ENCODE data around the gene EYA2.

Gene EYA2

DNA sequence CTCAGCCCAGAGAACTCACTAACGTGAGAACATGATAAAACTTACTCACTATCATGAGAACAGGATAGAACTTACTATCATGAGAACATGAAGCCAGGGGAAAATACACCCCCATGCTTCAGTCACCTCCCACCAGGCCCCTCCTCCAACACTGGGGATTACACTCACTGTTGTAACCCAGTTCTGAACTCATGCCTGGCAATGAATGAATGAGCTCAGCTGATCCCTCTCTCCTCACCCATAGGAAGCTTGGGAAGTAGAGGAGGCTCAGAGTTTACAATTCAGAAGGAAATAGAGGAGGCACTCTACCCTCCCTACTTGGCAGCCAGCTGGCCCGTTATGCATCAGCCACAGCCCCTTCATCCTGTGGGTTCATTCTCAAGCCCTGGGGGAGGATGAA lies 102.5 kb downstream of the EYA2 start:
- Histone ChIP-seq H4K20me1 (no peaks in the 10 kb centered on the region), H3K36me3 (no peaks in the 10 kb centered on the region), H3K4me2 (no peak overlapping the region), H3K9ac (no peak overlapping the region), H3K4me3 (no peak overlapping the region), H3K4me1 (peaks cover 31% of the 10 kb centered on the region), H3K27me3 (no peaks in the 10 kb centered on the region), H3K27ac (no peak overlapping the region), H3K9me3 (no peaks in the 10 kb centered on the region)
- TF ChIP-seq Cebpa-rat (IDR thresholded peaks at IDR 0.05), result no peak

DNA sequence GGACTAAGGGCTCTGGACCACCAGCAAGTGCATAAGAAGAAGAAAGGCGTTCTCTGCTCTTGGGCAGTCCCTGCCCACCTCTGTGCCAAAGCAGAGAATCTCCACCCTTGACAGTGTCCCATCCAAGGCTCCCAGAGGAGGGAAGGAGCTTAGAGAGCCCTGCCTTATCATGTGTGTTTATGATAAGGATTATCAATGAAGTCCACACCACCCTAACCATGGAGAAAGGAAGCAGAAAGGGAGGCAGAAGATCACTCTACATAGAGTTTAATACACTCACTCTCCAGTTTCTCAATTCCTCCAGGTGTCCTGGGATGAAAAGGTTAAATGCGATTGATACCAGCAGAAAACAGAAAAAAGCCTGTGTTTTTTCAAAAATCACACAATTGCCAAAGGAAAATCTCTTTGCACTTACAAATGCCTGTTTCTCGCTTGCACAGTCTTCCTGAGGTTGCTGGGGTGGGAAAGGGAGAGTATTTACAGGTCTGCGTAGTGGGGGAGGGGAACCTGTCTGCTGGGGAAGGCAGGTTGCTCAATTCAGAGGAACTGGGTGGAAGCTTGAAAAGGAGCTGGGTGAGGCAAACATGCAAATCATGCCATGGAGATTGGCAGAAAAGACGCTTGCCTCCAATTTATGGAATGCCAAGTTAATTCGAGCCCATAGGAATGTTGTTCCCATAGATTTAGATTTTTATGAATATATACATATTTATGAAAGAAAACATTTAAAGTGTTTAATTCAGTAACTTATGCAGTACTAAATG lies 104.0 kb downstream of the EYA2 start:
- H4K20me1 ChIP-seq, result no peaks in the 10 kb centered on the region
- no peaks in the 10 kb centered on the region for H3K36me3 ChIP-seq
- TF ChIP-seq Cebpa-rat (IDR thresholded peaks at IDR 0.05), result no peak
- H3K27me3 ChIP-seq, result no peaks in the 10 kb centered on the region
- H3K4me3 ChIP-seq, result no peak overlapping the region
- no peak overlapping the region for H3K9ac ChIP-seq
- H3K4me1 ChIP-seq, result peaks cover 31% of the 10 kb centered on the region
- H3K9me3 ChIP-seq, result no peaks in the 10 kb centered on the region
- no peak overlapping the region for H3K27ac ChIP-seq
- H3K4me2 ChIP-seq, result no peak overlapping the region

DNA sequence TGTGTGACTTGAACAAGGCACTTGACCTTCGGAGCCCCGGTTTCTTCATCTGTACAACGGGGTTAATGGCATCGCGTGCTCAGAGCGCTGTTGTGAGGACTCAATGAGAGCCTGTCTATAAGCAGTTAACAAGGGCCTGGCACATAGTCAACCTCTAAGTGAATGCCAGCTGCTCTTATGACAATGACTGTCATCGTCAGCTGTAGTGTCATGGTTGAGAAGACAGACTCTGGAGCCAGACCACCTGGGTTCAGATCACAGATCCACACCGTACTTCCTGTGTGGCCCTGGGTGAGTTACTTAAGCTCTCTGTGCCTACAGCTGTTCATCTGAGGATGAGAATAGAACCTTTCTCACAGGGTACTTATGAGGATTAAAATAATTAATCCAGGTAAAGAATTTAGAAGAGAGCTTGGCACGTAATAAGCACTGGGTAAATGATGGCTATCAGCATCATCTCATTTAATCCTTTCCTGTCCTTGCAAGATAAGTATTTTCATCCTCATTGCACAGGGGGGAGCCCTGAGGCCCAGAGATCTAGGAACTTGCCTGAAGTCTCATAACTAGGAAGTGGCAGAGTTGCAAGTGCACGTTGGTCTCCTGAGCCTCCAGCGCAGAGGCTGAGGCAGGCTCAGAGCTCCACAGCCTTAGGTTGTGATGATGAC lies 105.3 kb downstream of the EYA2 start:
- no peak for TF ChIP-seq Cebpa-rat (IDR thresholded peaks at IDR 0.05)
- no peaks in the 10 kb centered on the region for H3K36me3 ChIP-seq
- H3K4me1 ChIP-seq, result peaks cover 23% of the 10 kb centered on the region
- H3K27me3 ChIP-seq, result no peaks in the 10 kb centered on the region
- H3K27ac ChIP-seq, result no peak overlapping the region
- no peaks in the 10 kb centered on the region for H3K9me3 ChIP-seq
- peak overlapping the region; percentile 2; the same call in 1 of the 2 replicates for H3K4me2 ChIP-seq
- no peak overlapping the region for H3K4me3 ChIP-seq
- no peak overlapping the region for H3K9ac ChIP-seq
- H4K20me1 ChIP-seq, result no peaks in the 10 kb centered on the region

DNA sequence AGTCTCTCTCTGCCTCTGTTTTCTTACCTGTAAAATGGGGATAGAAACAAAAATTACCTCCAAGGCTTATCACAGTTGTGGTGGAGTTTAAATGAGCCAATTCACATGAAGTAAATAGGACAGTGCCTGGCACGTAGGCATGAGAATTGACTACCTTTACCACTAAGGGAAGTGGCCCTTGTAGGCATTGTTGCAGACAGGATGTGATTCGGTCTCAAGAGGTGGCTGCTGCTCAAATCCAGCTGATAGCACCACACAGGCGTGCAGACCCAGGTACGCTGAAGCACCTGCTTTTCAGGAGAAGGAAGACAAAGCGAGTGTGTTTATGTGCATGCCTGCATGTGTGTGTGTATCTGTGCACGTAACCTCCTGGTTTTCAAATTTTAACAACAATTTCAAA lies 108.6 kb downstream of the EYA2 start:
- Histone ChIP-seq H3K4me3 (no peak overlapping the region), H3K36me3 (no peaks in the 10 kb centered on the region), H3K9me3 (no peaks in the 10 kb centered on the region), H3K27me3 (no peaks in the 10 kb centered on the region), H4K20me1 (no peaks in the 10 kb centered on the region), H3K27ac (no peak overlapping the region), H3K4me2 (no peak overlapping the region), H3K9ac (no peak overlapping the region), H3K4me1 (peaks cover 13% of the 10 kb centered on the region)
- no peak for TF ChIP-seq Cebpa-rat (IDR thresholded peaks at IDR 0.05)

DNA sequence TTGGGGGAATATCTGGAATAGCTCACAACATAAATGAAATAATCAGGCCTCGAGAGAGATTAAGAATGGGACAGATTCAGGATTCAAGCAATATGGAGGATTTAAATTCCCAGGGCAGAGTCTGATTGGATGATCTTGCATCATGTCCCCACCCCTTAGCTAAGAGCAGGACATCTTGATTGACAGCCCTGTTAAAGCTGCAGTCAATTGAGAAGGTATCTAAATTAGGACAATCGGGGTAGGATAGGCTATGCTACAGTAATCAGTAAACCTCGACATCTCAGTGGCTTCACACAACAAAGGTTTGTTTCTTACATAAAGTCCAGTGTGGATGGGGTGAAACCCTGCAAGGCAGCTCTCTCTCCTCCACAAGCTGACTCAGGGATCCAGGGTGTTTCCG lies 109.5 kb downstream of the EYA2 start:
- TF ChIP-seq Cebpa-rat (IDR thresholded peaks at IDR 0.05), result no peak
- Histone ChIP-seq H3K27ac (no peak overlapping the region), H3K4me1 (peaks cover 13% of the 10 kb centered on the region), H3K4me2 (no peak overlapping the region), H4K20me1 (no peaks in the 10 kb centered on the region), H3K4me3 (no peak overlapping the region), H3K27me3 (no peaks in the 10 kb centered on the region), H3K9ac (no peak overlapping the region), H3K36me3 (no peaks in the 10 kb centered on the region), H3K9me3 (no peaks in the 10 kb centered on the region)

DNA sequence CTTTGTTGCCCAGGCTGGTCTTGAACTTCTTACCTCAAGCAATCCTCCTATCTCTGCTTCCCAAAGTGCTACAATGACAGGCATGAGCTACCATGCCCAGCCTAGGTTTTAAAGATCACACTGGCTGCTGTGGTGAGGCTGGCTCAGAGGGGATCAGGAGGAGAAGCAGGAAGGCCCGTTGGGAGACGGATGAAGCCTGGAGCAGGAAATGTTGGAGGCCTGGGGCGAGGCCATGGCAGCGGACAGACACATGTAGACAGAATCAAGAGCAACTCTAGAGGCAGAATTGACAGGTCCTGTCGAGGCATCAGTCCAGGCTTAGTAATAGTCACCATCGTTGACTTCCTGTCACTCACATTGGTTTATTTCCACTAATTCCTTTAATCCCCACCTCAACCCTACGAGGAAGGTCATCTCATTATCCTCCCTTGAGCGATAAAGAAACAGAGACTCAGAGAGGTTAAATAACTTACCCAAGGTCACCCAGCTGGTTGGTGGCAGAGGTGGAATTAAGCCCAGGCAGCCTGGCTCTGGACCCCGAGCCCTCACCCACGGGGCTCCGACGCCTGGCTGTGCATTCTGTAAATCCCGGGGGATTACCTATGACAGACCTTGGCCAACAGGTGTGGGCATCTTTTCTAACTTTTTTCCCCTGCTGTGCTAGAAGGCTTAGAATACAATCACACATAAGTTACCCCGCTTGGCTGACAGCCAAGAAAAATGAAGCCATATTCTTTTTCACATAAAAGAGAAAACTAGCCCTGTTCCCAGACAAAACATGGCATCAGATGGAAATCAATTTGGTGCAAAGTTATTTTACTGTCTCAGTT lies 113.4 kb downstream of the EYA2 start:
- Histone ChIP-seq H3K36me3 (no peaks in the 10 kb centered on the region), H3K4me2 (no peak overlapping the region), H3K9me3 (no peaks in the 10 kb centered on the region), H3K4me3 (no peak overlapping the region), H3K4me1 (no peaks in the 10 kb centered on the region), H4K20me1 (no peaks in the 10 kb centered on the region), H3K27me3 (no peaks in the 10 kb centered on the region), H3K27ac (no peak overlapping the region), H3K9ac (no peak overlapping the region)
- TF ChIP-seq Cebpa-rat (IDR thresholded peaks at IDR 0.05), result no peak

DNA sequence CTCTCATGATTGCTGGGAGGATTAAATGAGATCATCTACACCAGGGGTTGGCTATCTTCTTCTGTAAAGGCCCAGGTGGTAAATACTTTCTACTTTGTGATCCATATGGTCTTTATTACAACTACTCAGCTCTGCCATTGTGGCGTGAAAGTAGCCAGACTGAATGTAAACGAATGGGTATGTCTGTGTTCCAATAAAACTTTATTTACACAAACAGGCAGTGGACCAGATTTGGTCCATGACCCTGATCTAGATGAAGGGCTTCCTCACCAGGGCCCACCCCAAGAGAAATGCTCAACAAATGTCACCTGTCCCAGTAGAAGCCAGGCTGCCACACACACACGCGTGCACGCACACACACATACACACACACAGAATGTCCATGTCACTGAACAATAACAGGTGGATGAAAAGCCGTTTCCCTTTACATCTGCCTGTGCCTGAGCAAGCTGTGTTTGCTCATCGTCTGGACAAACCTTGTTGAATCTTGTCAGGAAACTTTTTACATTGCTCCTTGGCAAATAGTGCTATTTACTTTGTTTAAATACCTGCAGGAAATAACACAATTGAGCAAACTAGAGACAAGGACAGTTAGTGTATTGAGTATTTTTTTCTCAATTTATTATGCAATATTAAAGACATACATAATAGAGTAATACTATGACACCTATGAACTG lies 114.3 kb downstream of the EYA2 start:
- Histone ChIP-seq H3K9ac (no peak overlapping the region), H3K9me3 (no peaks in the 10 kb centered on the region), H3K36me3 (no peaks in the 10 kb centered on the region), H3K27ac (no peak overlapping the region), H3K27me3 (no peaks in the 10 kb centered on the region), H3K4me1 (no peaks in the 10 kb centered on the region), H3K4me2 (no peak overlapping the region), H4K20me1 (no peaks in the 10 kb centered on the region), H3K4me3 (no peak overlapping the region)
- no peak for TF ChIP-seq Cebpa-rat (IDR thresholded peaks at IDR 0.05)

DNA sequence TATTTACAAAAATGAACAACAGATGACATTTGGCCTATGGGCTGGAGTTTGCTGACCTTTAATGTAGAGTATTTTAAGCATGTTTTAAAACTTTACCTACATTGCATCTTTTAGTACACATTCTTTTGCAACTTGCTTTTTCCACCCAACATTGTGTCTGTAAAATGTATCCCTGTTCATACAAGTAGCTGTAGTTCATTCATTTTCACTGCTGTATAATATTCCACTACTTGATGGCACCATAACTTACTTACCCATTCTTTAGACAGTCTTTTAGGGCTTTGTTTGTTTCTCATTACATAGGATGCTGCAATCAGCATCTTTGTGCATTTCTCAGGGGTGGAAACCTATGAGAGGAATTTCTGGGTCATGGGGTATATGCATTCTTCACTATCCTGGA lies 115.1 kb downstream of the EYA2 start:
- Histone ChIP-seq H3K4me2 (no peak overlapping the region), H4K20me1 (no peaks in the 10 kb centered on the region), H3K9me3 (no peaks in the 10 kb centered on the region), H3K4me1 (no peaks in the 10 kb centered on the region), H3K36me3 (no peaks in the 10 kb centered on the region), H3K4me3 (no peak overlapping the region), H3K9ac (no peak overlapping the region), H3K27me3 (no peaks in the 10 kb centered on the region), H3K27ac (no peak overlapping the region)
- TF ChIP-seq Cebpa-rat (IDR thresholded peaks at IDR 0.05), result no peak

DNA sequence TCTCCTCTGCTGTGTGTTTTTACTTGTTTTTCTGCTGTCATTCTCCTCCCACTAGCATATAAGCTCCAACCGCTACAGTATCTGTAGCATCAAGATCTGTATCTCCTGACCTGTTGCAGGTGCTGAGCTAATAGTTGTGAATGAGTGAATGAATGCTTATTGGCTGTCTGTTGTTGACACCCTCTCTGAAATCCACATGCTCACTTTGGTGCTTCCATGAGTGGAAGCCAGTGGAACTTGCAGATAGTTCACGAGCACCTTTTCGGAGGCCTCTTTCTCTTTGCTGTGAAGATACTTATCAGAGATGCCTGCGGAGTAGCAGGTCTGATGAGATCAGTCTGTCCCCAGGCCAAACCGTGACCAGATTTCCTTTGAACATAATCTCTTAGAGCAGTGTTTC lies 117.3 kb downstream of the EYA2 start:
- no peak for TF ChIP-seq Cebpa-rat (IDR thresholded peaks at IDR 0.05)
- no peak overlapping the region for H3K9ac ChIP-seq
- H3K9me3 ChIP-seq, result no peaks in the 10 kb centered on the region
- H3K4me3 ChIP-seq, result no peak overlapping the region
- H4K20me1 ChIP-seq, result no peaks in the 10 kb centered on the region
- H3K4me2 ChIP-seq, result no peak overlapping the region
- no peaks in the 10 kb centered on the region for H3K27me3 ChIP-seq
- H3K4me1 ChIP-seq, result no peaks in the 10 kb centered on the region
- H3K27ac ChIP-seq, result no peak overlapping the region
- no peaks in the 10 kb centered on the region for H3K36me3 ChIP-seq
